GM21528 (cell line): ENCODE data around the gene BPIFB4.
"Not testable (repeated sequence)": the region's sequence is repeated elsewhere in the genome, so short reads cannot be mapped to it uniquely, and the experiment has no call there.

ENCODE experiments used
- ATAC-seq: cut with Tn5 transposase; IDR thresholded peaks from one replicate; pipeline ENCODE4 v1.9.1; 2021; ENCODE audit warnings: mild to moderate bottlenecking, moderate library complexity; ENCODE audit not compliant: unreplicated experiment, low FRiP score

Gene BPIFB4

GRCh38 chr20:33083544-33084340 is 4.3 kb downstream of the BPIFB4 start:
- ATAC-seq = no peak

GRCh38 chr20:33084722-33085121 is 5.3 kb downstream of the BPIFB4 start:
- no peak for ATAC-seq

GRCh38 chr20:33086052-33086722 is 6.7 kb downstream of the BPIFB4 start:
- no peak for ATAC-seq

GRCh38 chr20:33091147-33091546 is 11.7 kb downstream of the BPIFB4 start:
- no peak for ATAC-seq

GRCh38 chr20:33091693-33092092 is 12.2 kb downstream of the BPIFB4 start:
- no peak for ATAC-seq

GRCh38 chr20:33092361-33092760 is 12.9 kb downstream of the BPIFB4 start:
- ATAC-seq = no peak

- ATAC-seq = no peak
Observed at GRCh38 chr20:33093074-33093473, 13.6 kb downstream of the BPIFB4 start.

- ATAC-seq = no peak
Observed at GRCh38 chr20:33093582-33093981, 14.1 kb downstream of the BPIFB4 start.

GRCh38 chr20:33095249-33095648 is 15.8 kb downstream of the BPIFB4 start:
- no peak for ATAC-seq

- not testable (repeated sequence) for ATAC-seq
Observed at GRCh38 chr20:33095902-33096584, 16.6 kb downstream of the BPIFB4 start.

- no peak for ATAC-seq
Observed at GRCh38 chr20:33097001-33097400, 17.6 kb downstream of the BPIFB4 start.

GRCh38 chr20:33099843-33100538 is 20.5 kb downstream of the BPIFB4 start:
- ATAC-seq = no peak

- no peak for ATAC-seq
Observed at GRCh38 chr20:33103556-33103955, 24.1 kb downstream of the BPIFB4 start.

- no peak for ATAC-seq
Observed at GRCh38 chr20:33104336-33104735, 24.9 kb downstream of the BPIFB4 start.

- no peak for ATAC-seq
Observed at GRCh38 chr20:33105316-33105924, 26.0 kb downstream of the BPIFB4 start.

- ATAC-seq = not testable (repeated sequence)
Observed at GRCh38 chr20:33106058-33106620, 26.7 kb downstream of the BPIFB4 start.

GRCh38 chr20:33108661-33109060 is 29.2 kb downstream of the BPIFB4 start:
- no peak for ATAC-seq

- no peak for ATAC-seq
Observed at GRCh38 chr20:33110147-33110825, 30.8 kb downstream of the BPIFB4 start.

- ATAC-seq = no peak
Observed at GRCh38 chr20:33111306-33111705, 31.9 kb downstream of the BPIFB4 start.
